ENCODE data around the gene KIF3C. TPM values are rescaled to one million over a fixed set of nuclear protein-coding genes. Genes with fewer than 3 reads are reported as not detected.

KIF3C gene
- total and polyA plus RNA-seq, 9 of the 15 experiments (the other 6 are each of a cell fraction or from before 2014, with no cell fraction given), result 0.69 to 6.7 (median 3.3) TPM

GRCh38 chr2:25951071-25951547 lies 31.2 kb downstream of the KIF3C start (continued):
- TF ChIP-seq ZBTB33 (CRISPR knock-in tag; IDR thresholded peaks at IDR 0.05) (0 out of 2 replicates have a peak, but pooled peaks have one; percentile 14), ATF6 (CRISPR knock-in tag; IDR thresholded peaks at IDR 0.05) (no peak), ATF3 (IDR thresholded peaks at IDR 0.05) (no peak), ATF3 (CRISPR knock-in tag; conservative IDR thresholded peaks at IDR 0.05) (peak; percentile 54; the same call in 1 of the 2 replicates), ELK3 (CRISPR knock-in tag; IDR thresholded peaks at IDR 0.05) (no peak), ZFX (CRISPR knock-in tag; IDR thresholded peaks at IDR 0.05) (0 out of 2 replicates have a peak, but pooled peaks have one; percentile 13), REST (IDR thresholded peaks at IDR 0.05; ENCODE audit: borderline replicate concordance) (peak; percentile 92), REST (CRISPR knock-in tag; IDR thresholded peaks at IDR 0.05; ENCODE audit: low read depth) (no peak), SIRT6 (IDR thresholded peaks at IDR 0.05; ENCODE audit: low read depth, low read length) (no peak), RFX1 (IDR thresholded peaks at IDR 0.05) (no peak), KAT7 (CRISPR knock-in tag; IDR thresholded peaks at IDR 0.05; ENCODE audit: borderline replicate concordance) (no peak), KHSRP (IDR thresholded peaks at IDR 0.05) (no peak), ZKSCAN3 (CRISPR knock-in tag; IDR thresholded peaks at IDR 0.05) (no peak)
